Subcutaneous abdominal adipose tissue (tissue), 5 donors: ENCODE data around the gene TUFM.
A peak's percentile ranks its signal among the peaks of the same experiment; 100 is the strongest.
"Not testable (repeated sequence)": the region's sequence is repeated elsewhere in the genome, so short reads cannot be mapped to it uniquely, and the experiment has no call there.

Experiments used
- H3K27ac ChIP-seq: one replicate; pipeline ENCODE4 v1.7.0; 2013; ENCODE audit warnings: low read depth, mild to moderate bottlenecking, inconsistent platforms, low read length, moderate library complexity
- H3K27me3 ChIP-seq, 5 donors: one replicate each; pipeline ENCODE4 v1.7.0; 2013; ENCODE audit warnings: low read length in 5 of 5, inconsistent platforms in 1 of 5; ENCODE audit not compliant: control insufficient read depth in 5 of 5, insufficient read depth in 4 of 5
- H3K36me3 ChIP-seq, 5 donors: one replicate each; pipeline ENCODE4 v1.7.0; 2013; ENCODE audit warnings: low read length in 5 of 5; ENCODE audit not compliant: control insufficient read depth in 5 of 5, insufficient read depth in 5 of 5
- H3K4me1 ChIP-seq, 5 donors: one replicate each; pipeline ENCODE4 v1.7.0; 2013; ENCODE audit warnings: low read length in 5 of 5, mild to moderate bottlenecking in 3 of 5, moderate library complexity in 1 of 5; ENCODE audit not compliant: control insufficient read depth in 5 of 5, insufficient read depth in 5 of 5
- H3K4me3 ChIP-seq, 5 donors: one replicate each; pipeline ENCODE4 v1.7.0; 2013; ENCODE audit warnings: low read length in 5 of 5, low read depth in 1 of 5
- H3K9ac ChIP-seq, 5 donors: one replicate each; pipeline ENCODE4 v1.7.0; 2013; ENCODE audit warnings: low read length in 5 of 5, mild to moderate bottlenecking in 4 of 5, moderate library complexity in 3 of 5
- H3K9me3 ChIP-seq, 5 donors: one replicate each; pipeline ENCODE4 v1.7.0; 2013; ENCODE audit warnings: low read length in 5 of 5; ENCODE audit not compliant: control insufficient read depth in 5 of 5
- donor health status: healthy.
- donor health status: healthy.
- donor health status: healthy.
- donor health status: healthy.
- donor health status: healthy.

Gene TUFM

GRCh38 chr16:28846080-28846932, at the start of gene TUFM:
TUFM (minus strand) TSS chr16:28846348; CDS start chr16:28846269, 79 bp downstream.
- H3K27me3 ChIP-seq = no peaks in the 10 kb centered on the region
- peak within 1 kb of the TSS; percentile 68 to 99 (median 94) for H3K9ac ChIP-seq
- peak within 1 kb of the TSS; percentile 88 for H3K27ac ChIP-seq
- H3K36me3 ChIP-seq = peaks cover 0 to 33% (median 32%) of the 10 kb centered on the region in 5 donors
- peaks cover 6 to 25% (median 24%) of the 10 kb centered on the region in 5 donors for H3K4me1 ChIP-seq
- peak within 1 kb of the TSS; percentile 83 to 99 (median 93) for H3K4me3 ChIP-seq
- no peaks in the 10 kb centered on the region for H3K9me3 ChIP-seq

GRCh38 chr16:28895609-28896008, 49.5 kb upstream of the TUFM start:
- Histone ChIP-seq H3K9ac (no peak overlapping the region), H3K27ac (no peak overlapping the region), H3K36me3 (no peaks in the 10 kb centered on the region), H3K9me3 (no peaks in the 10 kb centered on the region), H3K4me1 (no peaks in the 10 kb centered on the region), H3K27me3 (no peaks in the 10 kb centered on the region), H3K4me3 (no peak overlapping the region)

GRCh38 chr16:28893291-28893690, 47.1 kb upstream of the TUFM start:
- Histone ChIP-seq H3K9ac (no peak overlapping the region), H3K27me3 (no peaks in the 10 kb centered on the region), H3K9me3 (no peaks in the 10 kb centered on the region), H3K4me1 (no peaks in the 10 kb centered on the region), H3K27ac (no peak overlapping the region), H3K4me3 (no peak overlapping the region), H3K36me3 (peaks cover 0 to 3% (median 0%) of the 10 kb centered on the region in 5 donors)

- H3K9ac ChIP-seq = no peak overlapping the region
- no peaks in the 10 kb centered on the region for H3K4me1 ChIP-seq
- H3K9me3 ChIP-seq = no peaks in the 10 kb centered on the region
- H3K36me3 ChIP-seq = peaks cover 0 to 3% (median 0%) of the 10 kb centered on the region in 5 donors
- H3K27me3 ChIP-seq = no peaks in the 10 kb centered on the region
- H3K4me3 ChIP-seq = no peak overlapping the region
- H3K27ac ChIP-seq = no peak overlapping the region
Measured at GRCh38 chr16:28891964-28892890, 46.1 kb upstream of the TUFM start.

- not testable (repeated sequence) for H3K9me3 ChIP-seq, H3K9ac ChIP-seq, H3K36me3 ChIP-seq, H3K27me3 ChIP-seq, H3K27ac ChIP-seq, H3K4me1 ChIP-seq, H3K4me3 ChIP-seq
Measured at GRCh38 chr16:28890355-28890754, 44.2 kb upstream of the TUFM start.

GRCh38 chr16:28886945-28887344, 40.8 kb upstream of the TUFM start:
- H3K27ac ChIP-seq = no peak overlapping the region
- H3K9me3 ChIP-seq = no peaks in the 10 kb centered on the region
- H3K9ac ChIP-seq = no peak overlapping the region
- peaks cover 0 to 3% (median 0%) of the 10 kb centered on the region in 5 donors for H3K36me3 ChIP-seq
- no peak overlapping the region for H3K4me3 ChIP-seq
- no peaks in the 10 kb centered on the region for H3K4me1 ChIP-seq
- peaks cover 9 to 12% (median 10%) of the 10 kb centered on the region in 5 donors for H3K27me3 ChIP-seq

GRCh38 chr16:28884045-28884444, 37.9 kb upstream of the TUFM start:
- Histone ChIP-seq H3K9ac (no peak overlapping the region), H3K27me3 (peaks cover 12 to 20% (median 18%) of the 10 kb centered on the region in 5 donors), H3K9me3 (no peaks in the 10 kb centered on the region), H3K27ac (no peak overlapping the region), H3K4me3 (no peak overlapping the region), H3K4me1 (peaks cover 0 to 14% (median 13%) of the 10 kb centered on the region in 5 donors), H3K36me3 (peaks cover 0 to 3% (median 0%) of the 10 kb centered on the region in 5 donors)

GRCh38 chr16:28883221-28883996, 37.3 kb upstream of the TUFM start:
- Histone ChIP-seq H3K9me3 (no peaks in the 10 kb centered on the region), H3K36me3 (no peaks in the 10 kb centered on the region), H3K9ac (no peak overlapping the region), H3K4me3 (no peak overlapping the region), H3K27me3 (peaks cover 12 to 20% (median 18%) of the 10 kb centered on the region in 5 donors), H3K4me1 (peaks cover 0 to 15% (median 14%) of the 10 kb centered on the region in 5 donors), H3K27ac (no peak overlapping the region)

GRCh38 chr16:28882551-28883160, 36.5 kb upstream of the TUFM start:
- Histone ChIP-seq H3K9me3 (no peaks in the 10 kb centered on the region), H3K4me3 (no peak overlapping the region), H3K4me1 (peaks cover 0 to 15% (median 14%) of the 10 kb centered on the region in 5 donors), H3K9ac (no peak overlapping the region), H3K36me3 (no peaks in the 10 kb centered on the region), H3K27me3 (peaks cover 12 to 20% (median 18%) of the 10 kb centered on the region in 5 donors), H3K27ac (no peak overlapping the region)
